Activated CD4-positive, alpha-beta memory T cell treated with anti-CD3 and anti-CD28 coated beads, Interleukin-2, amount 10 ng/mL, durations not matched to agents 7 days and 5 days (primary cell): Measurements from ENCODE around the gene BCAN. TPM values are rescaled to one million over a fixed set of nuclear protein-coding genes. Genes with fewer than 3 reads are reported as not detected.

ENCODE experiments used
- CTCF ChIA-PET: fragments of 350-600 bp; sonication (Branson Sonifier 250); formaldehyde crosslinking; loops from one replicate; lab custom pipeline; 2021; ENCODE audit warnings: antibody characterized with exemption, inconsistent platforms; lab: Charles Lee
- POLR2A ChIA-PET: fragments of 350-600 bp; sonication (Branson Sonifier 250); formaldehyde crosslinking; loops from one replicate; lab custom pipeline; 2021; ENCODE audit warnings: antibody characterized with exemption; lab: Charles Lee
- DNase-seq: peaks from one replicate; pipeline ENCODE4 v3.0.0-alpha.2; 2020
- H3K27ac Mint-ChIP-seq: one replicate; pipeline ENCODE4 v1.8.0; 2021; ENCODE audit warnings: mild to moderate bottlenecking, mixed read lengths
- H3K27me3 Mint-ChIP-seq: one replicate; pipeline ENCODE4 v1.8.0; 2021; ENCODE audit warnings: mixed read lengths
- H3K36me3 Mint-ChIP-seq: one replicate; pipeline ENCODE4 v1.8.0; 2021; ENCODE audit warnings: low read depth, mixed read lengths
- H3K4me1 Mint-ChIP-seq: one replicate; pipeline ENCODE4 v1.8.0; 2021; ENCODE audit warnings: mixed read lengths
- H3K4me3 Mint-ChIP-seq: one replicate; pipeline ENCODE4 v1.8.0; 2021; ENCODE audit warnings: mild to moderate bottlenecking, mixed read lengths
- H3K9me3 Mint-ChIP-seq: one replicate; pipeline ENCODE4 v1.8.0; 2021; ENCODE audit warnings: mixed read lengths
- total RNA-seq, 2 experiments: library from RNA; stranded (reverse); gene quantifications; one replicate each; pipeline ENCODE4 v1.2.3, GENCODE V29; 2021

Gene BCAN
- not detected for total RNA-seq

GRCh38 chr1:156641761-156642264 lies at the start of gene BCAN:
Gene BCAN (plus strand): TSS chr1:156642117. CDS start chr1:156646055, 3,938 bp downstream.
- H3K4me1 Mint-ChIP-seq, result peaks cover 42% of the 10 kb centered on the region
- DNase-seq, result no peak
- CTCF ChIA-PET, result interaction anchor here (3.4 to 6.9 kb wide), 2 partner anchors 16 kb away, joined by 17 to 80 read pairs; no protein-coding TSS in a partner anchor
- POLR2A ChIA-PET, result no interaction called here
- no peaks in the 10 kb centered on the region for H3K9me3 Mint-ChIP-seq
- peak within 1 kb of the TSS; percentile 49 for H3K27ac Mint-ChIP-seq
- H3K36me3 Mint-ChIP-seq, result no peaks in the 10 kb centered on the region
- H3K27me3 Mint-ChIP-seq, result peaks cover 82% of the 10 kb centered on the region
- no peak within 1 kb of the TSS for H3K4me3 Mint-ChIP-seq

GRCh38 chr1:156592158-156592909 lies 49.6 kb upstream of the BCAN start:
- H3K27ac Mint-ChIP-seq, result peak overlapping the region; percentile 64
- H3K36me3 Mint-ChIP-seq, result peaks cover 25% of the 10 kb centered on the region
- peak overlapping the region; percentile 79 for H3K4me3 Mint-ChIP-seq
- DNase-seq, result no peak
- ChIA-PET CTCF (interaction anchor here (0.5 to 3.4 kb wide), 10 partner anchors 11 to 134 kb away, joined by 3 to 16 read pairs (median 6); no protein-coding TSS in a partner anchor), POLR2A (interaction anchor here (0.6 to 3.1 kb wide), 17 partner anchors 8 to 656 kb away, joined by 3 to 45 read pairs (median 3); partner anchors contain the start of genes GPATCH4 and MEF2D)
- H3K9me3 Mint-ChIP-seq, result no peaks in the 10 kb centered on the region
- peaks cover 29% of the 10 kb centered on the region for H3K4me1 Mint-ChIP-seq
- H3K27me3 Mint-ChIP-seq, result no peaks in the 10 kb centered on the region

GRCh38 chr1:156592910-156593660 lies 48.8 kb upstream of the BCAN start:
- ChIA-PET CTCF (interaction anchor here (0.6 to 3.4 kb wide), 6 partner anchors 11 to 634 kb away, joined by 3 to 16 read pairs (median 6); no protein-coding TSS in a partner anchor), POLR2A (interaction anchor here (0.7 to 3.1 kb wide), 9 partner anchors 10 to 136 kb away, joined by 3 to 29 read pairs (median 3); partner anchors contain the start of gene MEF2D)
- peaks cover 30% of the 10 kb centered on the region for H3K36me3 Mint-ChIP-seq
- DNase-seq, result no peak
- H3K9me3 Mint-ChIP-seq, result no peaks in the 10 kb centered on the region
- H3K4me1 Mint-ChIP-seq, result peaks cover 29% of the 10 kb centered on the region
- H3K27ac Mint-ChIP-seq, result peak overlapping the region; percentile 64
- no peaks in the 10 kb centered on the region for H3K27me3 Mint-ChIP-seq
- peak overlapping the region; percentile 79 for H3K4me3 Mint-ChIP-seq

DNA sequence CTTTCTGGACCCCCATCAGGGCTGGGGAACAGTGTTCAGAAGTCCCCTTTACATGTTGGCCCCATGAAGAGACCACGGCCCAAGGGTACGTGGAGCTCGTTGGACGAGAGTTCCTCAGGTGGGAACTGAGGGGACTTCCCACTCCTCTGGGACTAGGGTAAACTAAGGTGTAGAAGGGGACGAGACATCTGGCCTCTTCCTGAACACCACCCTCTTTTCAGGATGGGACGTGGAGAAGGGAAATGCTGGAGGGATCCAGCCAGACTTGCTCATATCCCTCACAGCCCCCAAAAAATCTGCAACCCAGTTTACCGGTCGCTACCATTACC lies 48.3 kb upstream of the BCAN start:
- H3K36me3 Mint-ChIP-seq, result peaks cover 35% of the 10 kb centered on the region
- H3K4me3 Mint-ChIP-seq, result no peak overlapping the region
- H3K27ac Mint-ChIP-seq, result no peak overlapping the region
- DNase-seq, result no peak
- H3K4me1 Mint-ChIP-seq, result peaks cover 32% of the 10 kb centered on the region
- ChIA-PET CTCF (interaction anchor here (0.6 to 3.4 kb wide), 5 partner anchors 10 to 635 kb away, joined by 3 to 16 read pairs (median 3); no protein-coding TSS in a partner anchor), POLR2A (interaction anchor here (0.8 to 3.1 kb wide), 6 partner anchors 15 to 113 kb away, joined by 3 to 29 read pairs (median 4); partner anchors contain the start of gene MEF2D)
- H3K9me3 Mint-ChIP-seq, result no peaks in the 10 kb centered on the region
- no peaks in the 10 kb centered on the region for H3K27me3 Mint-ChIP-seq

DNA sequence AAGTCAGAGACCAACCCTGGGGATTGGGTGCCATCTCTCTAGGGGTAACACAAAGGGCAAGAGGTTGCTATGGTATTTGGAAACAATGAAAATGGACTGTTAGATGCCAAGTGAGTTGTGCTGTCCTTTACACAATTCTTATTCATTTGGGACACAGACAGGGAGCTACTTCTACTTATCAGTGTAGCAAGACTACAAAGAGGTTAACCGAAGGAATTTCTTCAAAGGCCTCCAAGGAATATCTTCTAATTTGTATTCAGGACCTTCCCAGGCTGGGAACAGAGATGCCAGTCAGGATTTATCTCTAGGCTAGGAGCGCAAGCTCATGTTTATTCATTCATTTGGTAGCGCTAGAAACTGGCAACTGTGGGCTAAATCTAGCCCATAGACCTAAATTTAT lies 47.7 kb upstream of the BCAN start:
- CTCF ChIA-PET, result interaction anchor here (1.0 to 2.3 kb wide), 3 partner anchors 9 to 208 kb away, joined by 3 to 7 read pairs (median 3); no protein-coding TSS in a partner anchor
- H3K4me1 Mint-ChIP-seq, result peaks cover 34% of the 10 kb centered on the region
- POLR2A ChIA-PET, result interaction anchor here (0.8 to 1.7 kb wide), 3 partner anchors 14 to 29 kb away, joined by 3 to 6 read pairs (median 4); no protein-coding TSS in a partner anchor
- no peaks in the 10 kb centered on the region for H3K9me3 Mint-ChIP-seq
- no peak overlapping the region for H3K27ac Mint-ChIP-seq
- no peaks in the 10 kb centered on the region for H3K27me3 Mint-ChIP-seq
- no peak overlapping the region for H3K4me3 Mint-ChIP-seq
- peaks cover 38% of the 10 kb centered on the region for H3K36me3 Mint-ChIP-seq
- no peak for DNase-seq

DNA sequence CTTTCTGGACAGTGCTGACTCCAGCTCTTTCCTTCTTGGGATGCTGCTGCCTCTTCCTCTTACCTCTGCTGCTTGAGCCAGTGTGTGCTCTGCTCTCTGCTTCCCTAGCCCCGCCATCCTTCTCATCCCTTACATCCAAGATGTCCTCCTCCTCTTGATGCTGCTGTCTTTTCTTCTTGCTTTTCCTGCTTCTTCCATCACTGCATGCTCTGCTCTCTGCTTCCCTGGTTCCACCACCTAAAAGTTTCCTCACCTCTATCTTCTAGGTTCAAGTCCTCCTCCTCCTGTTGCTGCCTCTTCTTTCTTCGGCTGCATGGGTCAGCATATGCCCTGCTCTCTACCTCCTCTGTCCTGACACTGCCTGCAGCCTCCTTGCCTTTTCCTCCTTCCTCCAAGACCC lies 46.9 kb upstream of the BCAN start:
- H3K4me3 Mint-ChIP-seq, result no peak overlapping the region
- ChIA-PET POLR2A (no interaction called here), CTCF (interaction anchor here (2.3 kb wide), 1 partner anchor 13 kb away, joined by 7 read pairs; no protein-coding TSS in a partner anchor)
- no peaks in the 10 kb centered on the region for H3K9me3 Mint-ChIP-seq
- no peak for DNase-seq
- peaks cover 38% of the 10 kb centered on the region for H3K36me3 Mint-ChIP-seq
- no peak overlapping the region for H3K27ac Mint-ChIP-seq
- H3K27me3 Mint-ChIP-seq, result no peaks in the 10 kb centered on the region
- H3K4me1 Mint-ChIP-seq, result peaks cover 41% of the 10 kb centered on the region

- POLR2A ChIA-PET, result interaction anchor here (0.7 kb wide), 1 partner anchor 11 kb away, joined by 3 read pairs; no protein-coding TSS in a partner anchor
- peaks cover 42% of the 10 kb centered on the region for H3K4me1 Mint-ChIP-seq
- DNase-seq, result no peak
- no peaks in the 10 kb centered on the region for H3K27me3 Mint-ChIP-seq
- H3K36me3 Mint-ChIP-seq, result peaks cover 42% of the 10 kb centered on the region
- H3K27ac Mint-ChIP-seq, result no peak overlapping the region
- H3K4me3 Mint-ChIP-seq, result no peak overlapping the region
- CTCF ChIA-PET, result no interaction called here
- no peaks in the 10 kb centered on the region for H3K9me3 Mint-ChIP-seq
Observed at GRCh38 chr1:156596426-156596825, 45.5 kb upstream of the BCAN start.

DNA sequence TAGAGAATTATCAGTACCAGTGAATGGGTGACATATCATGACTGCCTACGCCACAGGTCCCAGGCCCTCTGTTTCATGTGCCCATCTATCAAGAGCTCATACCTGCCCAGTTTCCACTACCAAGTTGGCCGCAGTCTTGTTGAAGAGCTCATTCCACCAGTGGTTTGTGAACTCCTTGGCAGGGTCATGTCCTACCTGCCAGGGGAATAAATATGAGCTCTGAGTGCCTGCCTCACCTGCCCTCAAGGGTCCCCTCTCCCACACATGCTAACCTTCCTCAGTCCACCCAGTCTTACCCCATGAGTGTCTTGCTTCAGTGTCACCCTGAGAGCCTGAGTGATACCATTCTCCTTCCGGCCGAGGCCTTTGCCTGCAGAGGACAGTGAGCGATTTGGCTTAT lies 43.8 kb upstream of the BCAN start:
- POLR2A ChIA-PET, result interaction anchor here (1.3 to 4.0 kb wide), 3 partner anchors 7 to 27 kb away, joined by 3 to 45 read pairs (median 13); partner anchors contain the start of gene NAXE
- peaks cover 37% of the 10 kb centered on the region for H3K36me3 Mint-ChIP-seq
- DNase-seq, result no peak
- no peak overlapping the region for H3K27ac Mint-ChIP-seq
- H3K4me3 Mint-ChIP-seq, result no peak overlapping the region
- H3K27me3 Mint-ChIP-seq, result no peaks in the 10 kb centered on the region
- no peaks in the 10 kb centered on the region for H3K9me3 Mint-ChIP-seq
- CTCF ChIA-PET, result interaction anchor here (1.2 to 1.8 kb wide), 2 partner anchors 97 to 213 kb away, joined by 3 to 6 read pairs; no protein-coding TSS in a partner anchor
- peaks cover 44% of the 10 kb centered on the region for H3K4me1 Mint-ChIP-seq

- DNase-seq, result no peak
- no peaks in the 10 kb centered on the region for H3K27me3 Mint-ChIP-seq
- peaks cover 36% of the 10 kb centered on the region for H3K36me3 Mint-ChIP-seq
- no peaks in the 10 kb centered on the region for H3K9me3 Mint-ChIP-seq
- no peak overlapping the region for H3K4me3 Mint-ChIP-seq
- H3K4me1 Mint-ChIP-seq, result peaks cover 43% of the 10 kb centered on the region
- H3K27ac Mint-ChIP-seq, result no peak overlapping the region
- ChIA-PET CTCF (interaction anchor here (1.2 to 1.6 kb wide), 2 partner anchors 8 to 98 kb away, joined by 3 to 4 read pairs; no protein-coding TSS in a partner anchor), POLR2A (interaction anchor here (1.3 to 4.0 kb wide), 3 partner anchors 8 to 28 kb away, joined by 3 to 45 read pairs (median 13); partner anchors contain the start of gene NAXE)
Observed at GRCh38 chr1:156598731-156599432, 43.0 kb upstream of the BCAN start.

- ChIA-PET CTCF (interaction anchor here (0.6 to 2.5 kb wide), 7 partner anchors 9 to 452 kb away, joined by 3 to 10 read pairs (median 4); partner anchors contain the start of gene MEF2D), POLR2A (interaction anchor here (1.0 to 4.0 kb wide), 7 partner anchors 9 to 211 kb away, joined by 3 to 45 read pairs (median 3); partner anchors contain the start of gene NAXE)
- peaks cover 35% of the 10 kb centered on the region for H3K36me3 Mint-ChIP-seq
- H3K27me3 Mint-ChIP-seq, result no peaks in the 10 kb centered on the region
- H3K4me1 Mint-ChIP-seq, result peaks cover 40% of the 10 kb centered on the region
- H3K27ac Mint-ChIP-seq, result no peak overlapping the region
- H3K9me3 Mint-ChIP-seq, result no peaks in the 10 kb centered on the region
- no peak for DNase-seq
- peak overlapping the region; percentile 98 for H3K4me3 Mint-ChIP-seq
Observed at GRCh38 chr1:156599811-156600210, 42.1 kb upstream of the BCAN start.

DNA sequence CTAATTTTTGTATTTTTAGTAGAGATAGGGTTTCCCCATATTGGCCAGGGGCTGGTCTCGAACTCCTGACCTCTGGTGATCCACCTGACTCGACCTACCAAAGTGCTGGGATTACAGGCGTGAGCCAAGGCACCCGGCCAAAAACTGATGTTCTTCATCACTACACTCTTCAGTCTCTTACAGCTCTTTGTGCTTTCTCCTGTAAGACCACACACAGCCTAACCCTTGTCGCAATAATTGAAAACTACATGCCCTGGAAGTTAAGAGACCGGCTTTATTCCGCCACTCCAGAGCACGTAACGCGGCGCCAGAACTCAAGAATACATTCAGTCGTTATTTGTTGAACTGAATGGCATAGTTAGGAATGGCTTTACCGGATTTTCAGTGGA lies 41.2 kb upstream of the BCAN start:
- CTCF ChIA-PET, result interaction anchor here (0.8 to 2.5 kb wide), 6 partner anchors 8 to 215 kb away, joined by 3 to 10 read pairs (median 5); partner anchors contain the start of gene MEF2D
- H3K27me3 Mint-ChIP-seq, result no peaks in the 10 kb centered on the region
- H3K4me1 Mint-ChIP-seq, result peaks cover 35% of the 10 kb centered on the region
- no peaks in the 10 kb centered on the region for H3K9me3 Mint-ChIP-seq
- H3K4me3 Mint-ChIP-seq, result peak overlapping the region; percentile 98
- POLR2A ChIA-PET, result interaction anchor here (1.0 to 4.0 kb wide), 11 partner anchors 8 to 212 kb away, joined by 3 to 45 read pairs (median 4); partner anchors contain the start of genes ISG20L2, MEF2D, METTL25B and NAXE
- peaks cover 29% of the 10 kb centered on the region for H3K36me3 Mint-ChIP-seq
- no peak for DNase-seq
- peak overlapping the region; percentile 88 for H3K27ac Mint-ChIP-seq
